Esophagus (tissue), 2 donors: ENCODE results near the gene SSR4. TPM values are rescaled to one million over a fixed set of nuclear protein-coding genes. Genes with fewer than 3 reads are reported as not detected.

Experiments
- H3K27ac ChIP-seq, 2 donors: one replicate each; pipeline ENCODE4 v1.5.1; 2013; ENCODE audit warnings: low read depth in 2 of 2, mild to moderate bottlenecking in 2 of 2, inconsistent platforms in 1 of 2, low read length in 1 of 2, moderate library complexity in 1 of 2
- H3K27me3 ChIP-seq, 2 donors: one replicate each; pipeline ENCODE4 v1.6.1; 2013; ENCODE audit warnings: low read length in 2 of 2, control low read depth in 1 of 2, mild to moderate bottlenecking in 1 of 2; ENCODE audit not compliant: insufficient read depth in 2 of 2, control insufficient read depth in 1 of 2
- H3K36me3 ChIP-seq, 2 donors: one replicate each; pipeline ENCODE4 v1.6.1; 2013; ENCODE audit warnings: low read length in 1 of 2; ENCODE audit not compliant: control insufficient read depth in 2 of 2, insufficient read depth in 2 of 2
- H3K4me1 ChIP-seq, 2 donors: one replicate each; pipeline ENCODE4 v1.6.1; 2013; ENCODE audit warnings: low read length in 1 of 2; ENCODE audit not compliant: control insufficient read depth in 2 of 2, insufficient read depth in 2 of 2
- H3K4me3 ChIP-seq, 2 donors: one replicate each; pipeline ENCODE4 v1.5.1; 2013; ENCODE audit warnings: low read length in 2 of 2, mild to moderate bottlenecking in 2 of 2, low read depth in 1 of 2, moderate library complexity in 1 of 2
- H3K9me3 ChIP-seq, 2 donors: one replicate each; pipeline ENCODE4 v1.6.1; 2013; ENCODE audit warnings: mild to moderate bottlenecking in 2 of 2, low read depth in 1 of 2, low read length in 1 of 2, moderate library complexity in 1 of 2; ENCODE audit not compliant: control insufficient read depth in 2 of 2, insufficient read depth in 1 of 2
- WGBS, 2 donors: extraction: QIAGEN DNeasy Blood & Tissue Kit; methylation state at CpG; one replicate each; pipeline ENCODE4 v1.1.7; 2013; 5-methylcytosine and 5-hydroxymethylcytosine counted together
- polyA plus RNA-seq, 2 donors: library from polyadenylated mRNA; stranded (reverse); fragments of 200-250 nt; gene quantifications; one replicate each; pipeline ENCODE4 v1.2.3, GENCODE V29; 2013
- donor health status: healthy with polysubstance abuse.
- donor health status: Bipolar disorder and iron deficiency.

Gene SSR4
- polyA plus RNA-seq, 2 donors = 308 to 359 TPM

DNA sequence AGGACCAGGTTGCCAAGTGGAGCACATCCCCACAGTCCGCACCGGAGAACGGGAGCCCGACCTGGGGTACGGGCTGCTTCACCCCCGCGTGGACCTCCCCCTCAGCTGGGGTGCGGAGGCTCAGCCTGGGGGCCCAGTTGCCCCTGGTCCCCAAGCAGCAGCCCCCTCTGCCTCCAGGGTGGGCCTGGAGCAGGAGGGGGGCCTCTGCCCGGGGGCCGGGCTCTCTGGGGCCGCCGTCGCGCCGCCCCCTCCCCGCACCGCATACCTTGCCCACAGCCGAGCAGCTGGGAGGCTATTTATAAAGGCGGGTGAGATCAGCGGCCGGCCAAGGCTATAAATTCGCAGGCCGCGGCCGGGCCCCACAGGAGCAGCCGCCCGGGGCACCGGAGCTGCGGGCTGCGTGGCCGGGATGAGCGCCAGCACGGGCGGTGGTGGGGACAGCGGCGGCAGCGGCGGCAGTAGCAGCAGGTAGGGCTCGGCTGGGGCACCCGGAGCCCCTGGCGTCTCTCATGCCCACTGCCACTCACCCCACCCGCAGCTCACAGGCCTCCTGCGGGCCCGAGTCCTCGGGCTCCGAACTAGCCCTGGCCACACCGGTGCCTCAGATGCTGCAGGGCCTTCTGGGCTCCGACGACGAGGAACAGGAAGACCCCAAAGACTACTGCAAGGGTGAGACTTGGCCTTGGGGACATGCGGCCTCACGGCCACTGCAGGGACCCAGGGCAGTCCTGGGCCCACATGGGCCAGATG, 13.6 kb upstream of the SSR4 start, which contains the start of gene SRPK3:
TSS of gene SRPK3 (plus strand) at position 364 of the 750 bp plus-strand sequence. CDS start at position 410, 46 bp downstream.
- 19 to 48% methylated on average over 37 to 52 of the region's 52 CpGs for WGBS, 2 donors

GRCh38 chrX:153781428-153782047, 12.9 kb upstream of the SSR4 start:
- WGBS, 2 donors = 54 to 73% methylated on average over 21 to 24 of the region's 24 CpGs

More for the DNA sequence above, 13.6 kb upstream of the SSR4 start, which contains the start of gene SRPK3:
- Histone ChIP-seq H3K27ac (peak within 1 kb of the TSS in 1 of 2 donors; percentile 37), H3K36me3 (peaks cover 0 to 11% of the 10 kb centered on the region in 2 donors), H3K27me3 (no peaks in the 10 kb centered on the region), H3K4me1 (no peaks in the 10 kb centered on the region), H3K4me3 (no peak within 1 kb of the TSS), H3K9me3 (no peaks in the 10 kb centered on the region)

GRCh38 chrX:153782313-153782712, 12.2 kb upstream of the SSR4 start:
- peaks cover 0 to 21% of the 10 kb centered on the region in 2 donors for H3K36me3 ChIP-seq
- no peak overlapping the region for H3K27ac ChIP-seq
- H3K27me3 ChIP-seq = no peaks in the 10 kb centered on the region
- no peaks in the 10 kb centered on the region for H3K9me3 ChIP-seq
- H3K4me3 ChIP-seq = no peak overlapping the region
- H3K4me1 ChIP-seq = no peaks in the 10 kb centered on the region
- WGBS, 2 donors = 45 to 60% methylated on average over 11 of the region's 11 CpGs

More at GRCh38 chrX:153781428-153782047, 12.9 kb upstream of the SSR4 start:
- H3K9me3 ChIP-seq = no peaks in the 10 kb centered on the region
- H3K4me1 ChIP-seq = no peaks in the 10 kb centered on the region
- peaks cover 0 to 15% of the 10 kb centered on the region in 2 donors for H3K36me3 ChIP-seq
- H3K27me3 ChIP-seq = no peaks in the 10 kb centered on the region
- H3K27ac ChIP-seq = no peak overlapping the region
- H3K4me3 ChIP-seq = no peak overlapping the region

- Histone ChIP-seq H3K27me3 (no peaks in the 10 kb centered on the region), H3K27ac (no peak overlapping the region)
- WGBS, 2 donors = 92 to 94% methylated on average over 13 to 14 of the region's 14 CpGs
These were observed 11.6 kb upstream of the SSR4 start for GRCh38 chrX:153782871-153783270.

DNA sequence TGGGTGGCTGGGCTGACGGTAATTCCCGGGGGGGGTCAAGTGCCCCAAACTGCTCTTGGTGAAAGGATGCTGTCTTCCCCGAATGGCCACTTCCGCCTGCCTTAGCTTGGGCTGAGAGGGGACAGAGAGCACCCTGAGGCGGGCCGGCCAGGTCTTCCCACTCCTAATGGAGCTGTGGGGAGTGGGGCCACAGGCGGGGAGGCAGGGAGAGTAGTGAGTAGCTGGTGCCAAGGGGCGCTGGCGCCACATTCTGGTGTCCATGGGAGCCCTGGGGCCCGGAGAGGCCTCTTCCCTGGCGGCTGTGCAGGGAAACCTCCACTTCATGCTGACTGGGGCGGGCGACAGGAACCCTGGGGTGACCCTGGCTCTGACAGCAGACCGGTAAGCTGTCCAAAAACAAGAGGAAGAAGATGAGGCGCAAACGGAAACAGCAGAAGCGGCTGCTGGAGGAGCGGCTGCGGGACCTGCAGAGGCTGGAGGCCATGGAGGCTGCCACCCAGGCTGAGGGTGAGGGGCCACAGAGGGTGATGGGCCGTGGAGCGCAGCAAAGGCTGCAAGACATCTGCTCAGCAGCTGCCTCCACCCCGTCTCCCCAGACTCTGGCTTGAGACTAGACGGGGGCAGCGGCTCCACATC, 11.0 kb upstream of the SSR4 start:
- Histone ChIP-seq H3K36me3 (peaks cover 0 to 29% of the 10 kb centered on the region in 2 donors), H3K4me1 (no peaks in the 10 kb centered on the region), H3K9me3 (no peaks in the 10 kb centered on the region), H3K27me3 (no peaks in the 10 kb centered on the region), H3K27ac (no peak overlapping the region), H3K4me3 (no peak overlapping the region)
- 76 to 86% methylated on average over 22 to 24 of the region's 24 CpGs for WGBS, 2 donors

More at GRCh38 chrX:153782871-153783270, 11.6 kb upstream of the SSR4 start:
- no peaks in the 10 kb centered on the region for H3K9me3 ChIP-seq
- no peak overlapping the region for H3K4me3 ChIP-seq
- no peaks in the 10 kb centered on the region for H3K4me1 ChIP-seq
- peaks cover 0 to 24% of the 10 kb centered on the region in 2 donors for H3K36me3 ChIP-seq

DNA sequence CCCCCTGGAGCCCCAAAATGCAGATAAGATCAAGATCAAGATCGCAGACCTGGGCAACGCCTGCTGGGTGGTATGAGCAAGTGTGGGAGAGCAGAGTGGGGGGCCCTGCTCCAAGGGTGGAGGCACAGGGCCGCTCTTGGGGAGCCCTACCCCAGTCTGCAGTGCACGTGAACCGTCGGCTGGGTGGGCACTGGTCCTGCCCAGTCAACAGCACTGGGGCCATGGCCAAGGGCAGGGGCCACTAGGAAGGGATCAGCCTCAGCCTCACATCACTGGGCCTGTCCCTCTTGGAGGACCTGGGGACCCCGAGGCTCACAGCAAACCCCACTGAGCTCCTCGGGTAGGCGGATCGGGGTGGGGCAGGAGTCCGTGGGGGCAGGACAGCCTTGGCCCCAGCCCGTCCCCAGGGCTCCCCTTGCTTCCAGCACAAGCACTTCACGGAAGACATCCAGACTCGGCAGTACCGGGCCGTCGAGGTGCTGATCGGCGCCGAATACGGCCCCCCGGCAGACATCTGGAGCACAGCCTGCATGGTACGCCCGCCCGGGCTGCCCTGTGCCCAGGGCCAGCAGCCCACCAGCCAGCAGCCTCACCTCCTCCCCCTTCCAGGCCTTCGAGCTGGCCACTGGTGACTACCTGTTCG, 10.0 kb upstream of the SSR4 start:
- peaks cover 0 to 30% of the 10 kb centered on the region in 2 donors for H3K36me3 ChIP-seq
- H3K27me3 ChIP-seq = no peaks in the 10 kb centered on the region
- no peaks in the 10 kb centered on the region for H3K4me1 ChIP-seq
- H3K9me3 ChIP-seq = no peaks in the 10 kb centered on the region
- WGBS, 2 donors = 89 to 90% methylated on average over 27 of the region's 27 CpGs
- no peak overlapping the region for H3K27ac ChIP-seq
- no peak overlapping the region for H3K4me3 ChIP-seq

DNA sequence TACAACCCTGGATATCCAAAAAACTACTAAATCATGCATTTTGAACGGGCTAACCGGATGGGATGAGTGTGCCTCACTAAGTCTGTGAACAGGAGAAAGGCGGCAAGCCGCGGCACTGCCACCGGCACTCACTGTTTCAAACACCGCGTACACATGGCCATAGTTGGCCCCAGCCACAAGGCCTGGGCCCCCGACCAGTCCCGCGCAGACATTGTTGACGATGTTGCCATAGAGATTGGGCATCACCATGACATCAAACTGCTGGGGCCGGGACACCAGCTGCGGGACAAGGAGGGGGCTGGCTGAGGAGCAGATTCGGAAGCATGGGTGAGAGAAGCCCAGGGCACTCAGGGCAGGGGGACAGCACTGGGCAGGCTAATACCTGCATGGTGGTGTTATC, 7.8 kb upstream of the SSR4 start:
- Histone ChIP-seq H3K4me3 (no peak overlapping the region), H3K4me1 (peaks cover 0 to 8% of the 10 kb centered on the region in 2 donors), H3K9me3 (no peaks in the 10 kb centered on the region), H3K27ac (no peak overlapping the region), H3K36me3 (peaks cover 0 to 38% of the 10 kb centered on the region in 2 donors), H3K27me3 (no peaks in the 10 kb centered on the region)
- WGBS, 2 donors = 74 to 84% methylated on average over 15 of the region's 15 CpGs

- Histone ChIP-seq H3K27me3 (no peaks in the 10 kb centered on the region), H3K4me3 (no peak overlapping the region), H3K27ac (no peak overlapping the region), H3K9me3 (no peaks in the 10 kb centered on the region), H3K36me3 (peaks cover 0 to 36% of the 10 kb centered on the region in 2 donors), H3K4me1 (peaks cover 0 to 13% of the 10 kb centered on the region in 2 donors)
- 88 to 95% methylated on average over 12 of the region's 12 CpGs for WGBS, 2 donors
These were observed 4.8 kb upstream of the SSR4 start for GRCh38 chrX:153789654-153790053.
